Astrocyte (in vitro differentiated cells and primary cell): ENCODE data around the gene WDR83.

ENCODE experiments used
- EZH2 ChIP-seq: IDR thresholded peaks from 2 replicates; pipeline ENCODE4 v1.6.1; 2012; ENCODE audit warnings: mild to moderate bottlenecking, low read length, inconsistent platforms; ENCODE audit not compliant: insufficient read depth
- TF ChIP-seq, protein P1 (sequence below): IDR thresholded peaks from 2 replicates; pipeline ENCODE4 v1.5.1; 2011; ENCODE audit warnings: low read depth, mild to moderate bottlenecking, inconsistent platforms, low read length, moderate library complexity; ENCODE audit not compliant: insufficient read depth

DNA sequence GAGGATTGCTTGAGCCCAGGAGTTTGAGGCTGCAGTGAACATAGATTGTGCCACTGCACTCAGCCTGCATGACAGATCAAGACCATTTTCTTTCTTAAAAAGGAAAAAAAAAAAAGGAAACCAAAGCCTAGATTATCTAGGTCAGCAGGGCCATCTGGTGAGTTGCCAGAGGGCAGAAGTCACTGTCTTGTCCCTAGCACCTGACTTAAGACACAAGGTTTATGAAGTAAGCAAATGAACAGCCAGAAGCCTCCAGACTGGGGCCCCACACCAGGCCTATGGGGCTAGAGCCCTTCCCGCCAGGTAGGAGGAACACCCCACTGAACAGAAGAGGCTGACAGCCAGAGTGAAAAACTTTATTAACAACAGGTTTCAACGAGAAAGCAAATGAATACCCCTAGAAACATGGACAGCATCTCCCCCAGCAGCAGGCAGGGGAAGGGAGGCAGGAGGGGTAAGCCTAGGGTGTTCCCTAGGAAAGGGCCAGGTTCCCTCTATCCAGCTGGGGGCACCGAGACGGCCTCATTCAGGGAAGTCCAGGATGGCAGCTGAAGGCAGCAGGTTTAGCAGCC, 1.2 kb downstream of the WDR83 start:
- TF ChIP-seq, protein P1, sequence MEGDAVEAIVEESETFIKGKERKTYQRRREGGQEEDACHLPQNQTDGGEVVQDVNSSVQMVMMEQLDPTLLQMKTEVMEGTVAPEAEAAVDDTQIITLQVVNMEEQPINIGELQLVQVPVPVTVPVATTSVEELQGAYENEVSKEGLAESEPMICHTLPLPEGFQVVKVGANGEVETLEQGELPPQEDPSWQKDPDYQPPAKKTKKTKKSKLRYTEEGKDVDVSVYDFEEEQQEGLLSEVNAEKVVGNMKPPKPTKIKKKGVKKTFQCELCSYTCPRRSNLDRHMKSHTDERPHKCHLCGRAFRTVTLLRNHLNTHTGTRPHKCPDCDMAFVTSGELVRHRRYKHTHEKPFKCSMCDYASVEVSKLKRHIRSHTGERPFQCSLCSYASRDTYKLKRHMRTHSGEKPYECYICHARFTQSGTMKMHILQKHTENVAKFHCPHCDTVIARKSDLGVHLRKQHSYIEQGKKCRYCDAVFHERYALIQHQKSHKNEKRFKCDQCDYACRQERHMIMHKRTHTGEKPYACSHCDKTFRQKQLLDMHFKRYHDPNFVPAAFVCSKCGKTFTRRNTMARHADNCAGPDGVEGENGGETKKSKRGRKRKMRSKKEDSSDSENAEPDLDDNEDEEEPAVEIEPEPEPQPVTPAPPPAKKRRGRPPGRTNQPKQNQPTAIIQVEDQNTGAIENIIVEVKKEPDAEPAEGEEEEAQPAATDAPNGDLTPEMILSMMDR, result no peak
- no peak for TF ChIP-seq EZH2
